Astrocyte of the hippocampus (primary cell): ENCODE results near the gene HBD.
"Not testable (repeated sequence)": the region's sequence is repeated elsewhere in the genome, so short reads cannot be mapped to it uniquely, and the experiment has no call there.

Experiments
- DNase-seq: peaks from one replicate; pipeline ENCODE4 v3.0.0; 2011; ENCODE audit warnings: low read depth, low spot score

HBD gene

GRCh38 chr11:5253440-5253839 lies 19.2 kb upstream of the HBD start:
- not testable (repeated sequence) for DNase-seq

GRCh38 chr11:5252919-5253265 lies 18.6 kb upstream of the HBD start:
- no peak for DNase-seq

- DNase-seq, result no peak
These were observed 18.1 kb upstream of the HBD start for GRCh38 chr11:5252192-5252918.

GRCh38 chr11:5251746-5252145 lies 17.5 kb upstream of the HBD start:
- no peak for DNase-seq

- no peak for DNase-seq
These were observed 16.4 kb upstream of the HBD start for GRCh38 chr11:5250543-5251204.

- DNase-seq, result not testable (repeated sequence)
These were observed 15.6 kb upstream of the HBD start, which contains the start of gene HBG1 for GRCh38 chr11:5249807-5250396. Gene HBG1 (minus strand): TSS chr11:5249857. CDS start chr11:5249804, 53 bp downstream.

- not testable (repeated sequence) for DNase-seq
These were observed 14.2 kb upstream of the HBD start for GRCh38 chr11:5248498-5248897.

GRCh38 chr11:5247472-5248192 lies 13.3 kb upstream of the HBD start:
- DNase-seq, result no peak

GRCh38 chr11:5246772-5247471 lies 12.6 kb upstream of the HBD start:
- DNase-seq, result no peak

- no peak for DNase-seq
These were observed 10.9 kb upstream of the HBD start for GRCh38 chr11:5245155-5245554.

GRCh38 chr11:5243816-5244180 lies 9.5 kb upstream of the HBD start:
- no peak for DNase-seq

GRCh38 chr11:5242933-5243815 lies 8.9 kb upstream of the HBD start:
- DNase-seq, result no peak

- no peak for DNase-seq
These were observed 7.9 kb upstream of the HBD start for GRCh38 chr11:5242208-5242607.

GRCh38 chr11:5241458-5241857 lies 7.2 kb upstream of the HBD start:
- no peak for DNase-seq

- DNase-seq, result no peak
These were observed 6.2 kb upstream of the HBD start for GRCh38 chr11:5240458-5240857.

- DNase-seq, result no peak
These were observed 5.8 kb upstream of the HBD start for GRCh38 chr11:5240056-5240455.

- no peak for DNase-seq
These were observed 4.8 kb upstream of the HBD start for GRCh38 chr11:5239046-5239445.

- DNase-seq, result no peak
These were observed 4.2 kb upstream of the HBD start for GRCh38 chr11:5238486-5238885.

GRCh38 chr11:5237420-5237819 lies 3.1 kb upstream of the HBD start:
- no peak for DNase-seq

- no peak for DNase-seq
These were observed 1.2 kb upstream of the HBD start for GRCh38 chr11:5235364-5236095.
